ENCODE measurements around the gene RING1. TPM values are rescaled to one million over a fixed set of nuclear protein-coding genes. Genes with fewer than 3 reads are reported as not detected.
A peak's percentile ranks its signal among the peaks of the same experiment; 100 is the strongest.
"Not testable (repeated sequence)": the region's sequence is repeated elsewhere in the genome, so short reads cannot be mapped to it uniquely, and the experiment has no call there.

The RING1 gene
- polyA plus RNA-seq, 4 donors = 51.7 to 73.1 (median 66.6) TPM

- no peak for DNase-seq (ENCODE audit: low read depth in 4 of 4, low spot score in 2 of 4)
These were observed 2.9 kb upstream of the RING1 start for GRCh38 chr6:33205191-33206026.

GRCh38 chr6:33206027-33206863, 2.1 kb upstream of the RING1 start:
- no peak for DNase-seq (ENCODE audit: low read depth in 4 of 4, low spot score in 2 of 4)

- no peak for DNase-seq (ENCODE audit: low read depth in 4 of 4, low spot score in 2 of 4)
These were observed 1.3 kb upstream of the RING1 start for GRCh38 chr6:33206864-33207551.

GRCh38 chr6:33207552-33208090, 679 bp upstream of the RING1 start:
- DNase-seq (ENCODE audit: low read depth in 4 of 4, low spot score in 2 of 4) = peak in 1 of 4 donors; percentile 45

GRCh38 chr6:33209856-33210255, 1.6 kb downstream of the RING1 start:
- no peak for DNase-seq (ENCODE audit: low read depth in 4 of 4, low spot score in 2 of 4)

GRCh38 chr6:33211136-33211535, 2.8 kb downstream of the RING1 start:
- DNase-seq (ENCODE audit: low read depth in 4 of 4, low spot score in 2 of 4) = no peak

- DNase-seq (ENCODE audit: low read depth in 4 of 4, low spot score in 2 of 4) = no peak
These were observed 3.5 kb downstream of the RING1 start for GRCh38 chr6:33211666-33212422.

- DNase-seq (ENCODE audit: low read depth in 4 of 4, low spot score in 2 of 4) = no peak
These were observed 4.5 kb downstream of the RING1 start for GRCh38 chr6:33212857-33213165.

GRCh38 chr6:33213166-33213988, 5.1 kb downstream of the RING1 start:
- no peak for DNase-seq (ENCODE audit: low read depth in 4 of 4, low spot score in 2 of 4)

- no peak for DNase-seq (ENCODE audit: low read depth in 4 of 4, low spot score in 2 of 4)
These were observed 5.7 kb downstream of the RING1 start for GRCh38 chr6:33213989-33214335.

GRCh38 chr6:33215271-33216116, 7.2 kb downstream of the RING1 start:
- no peak for DNase-seq (ENCODE audit: low read depth in 4 of 4, low spot score in 2 of 4)

- DNase-seq (ENCODE audit: low read depth in 4 of 4, low spot score in 2 of 4) = no peak
These were observed 7.9 kb downstream of the RING1 start for GRCh38 chr6:33216117-33216649.

GRCh38 chr6:33217246-33217645, 8.9 kb downstream of the RING1 start:
- no peak for DNase-seq (ENCODE audit: low read depth in 4 of 4, low spot score in 2 of 4)

GRCh38 chr6:33217681-33218080, 9.4 kb downstream of the RING1 start:
- DNase-seq (ENCODE audit: low read depth in 4 of 4, low spot score in 2 of 4) = no peak

- not testable (repeated sequence) for DNase-seq (ENCODE audit: low read depth in 4 of 4, low spot score in 2 of 4)
These were observed 18.3 kb downstream of the RING1 start for GRCh38 chr6:33226503-33227120.

GRCh38 chr6:33235221-33235634, 26.9 kb downstream of the RING1 start:
- DNase-seq (ENCODE audit: low read depth in 4 of 4, low spot score in 2 of 4) = peak in 1 of 4 donors; percentile 37

- no peak for DNase-seq (ENCODE audit: low read depth in 4 of 4, low spot score in 2 of 4)
These were observed 28.0 kb downstream of the RING1 start for GRCh38 chr6:33236328-33236727.

GRCh38 chr6:33236852-33237251, 28.6 kb downstream of the RING1 start:
- DNase-seq (ENCODE audit: low read depth in 4 of 4, low spot score in 2 of 4) = no peak

Measured in left renal cortex interstitium (tissue), 4 donors.